HCT116 (cell line): ENCODE data around the gene KPNA3. TPM values are rescaled to one million over a fixed set of nuclear protein-coding genes. Genes with fewer than 3 reads are reported as not detected.

Source experiments
- ATAC-seq: fragments of 200-7000 bp; cut with Tn5 transposase; 2 replicates; pipeline ENCODE4 v1.9.1; 2020; ENCODE audit warnings: mild to moderate bottlenecking, moderate library complexity
- BruUV-seq: library from RNA; stranded (reverse); fragments of 400-500 nt; replicated peaks from 2 replicates; lab custom pipeline; 2021; lab: Mats Ljungman, UMichigan
- CTCF ChIA-PET: fragments of 300-600 bp; sonication (Branson Sonifier 250); formaldehyde crosslinking; loops from one replicate; lab custom pipeline; 2021; ENCODE audit warnings: antibody characterized with exemption; lab: Charles Lee
- POLR2A ChIA-PET: fragments of 300-600, 350-600 bp; sonication (Branson Sonifier 250); formaldehyde crosslinking; loops from one replicate; lab custom pipeline; 2021; ENCODE audit warnings: antibody characterized with exemption; lab: Charles Lee
- RAD21 ChIA-PET, 2 experiments: fragments of 300-600 bp; sonication (Branson Sonifier 250); formaldehyde crosslinking; loops; one replicate each; lab custom pipeline; 2023; ENCODE audit warnings: low total read pairs in 2 of 2; ENCODE audit not compliant: uncharacterized antibody in 2 of 2, unreplicated experiment in 2 of 2, low non-redundant PET in 1 of 2; lab: Charles Lee
- DNase-seq: peaks from one replicate; pipeline ENCODE4 v3.0.0-alpha.2; 2010; ENCODE audit warnings: low read depth, low spot score
- H2AFZ ChIP-seq: fragments of 200-600 bp; shearing (Covaris generic), sonication (generic); 2 replicates; pipeline ENCODE4 v1.6.1; 2017; ENCODE audit warnings: low read depth, mixed run types, mixed read lengths, antibody characterized with exemption, low read length; ENCODE audit not compliant: poor library complexity, severe bottlenecking
- H3K27ac ChIP-seq: 2 replicates; pipeline ENCODE4 v1.5.1; 2012; ENCODE audit warnings: low read depth, low read length
- H3K27me3 ChIP-seq: fragments of 200-600 bp; sonication (generic); 2 replicates; pipeline ENCODE4 v1.6.1; 2016; ENCODE audit warnings: mixed run types, low read length, mixed read lengths; ENCODE audit not compliant: insufficient read depth
- H3K36me3 ChIP-seq, 2 experiments: fragments of 200-500 bp in 1 of 2; fragments of 200-600 bp in 1 of 2; sonication (Bioruptor generic) in 1 of 2; sonication (generic) in 1 of 2; 2 replicates each; pipeline versions ENCODE4 v1.5.1 to v1.6.1; 2014 to 2016; ENCODE audit warnings: low read length in 2 of 2, inconsistent platforms in 1 of 2, mixed read lengths in 1 of 2, mixed run types in 1 of 2; ENCODE audit not compliant: insufficient read depth in 2 of 2, control insufficient read depth in 1 of 2
- H3K4me1 ChIP-seq, 2 experiments: fragments of 200-600 bp in 1 of 2; sonication (generic) in 1 of 2; 2 replicates each; pipeline versions ENCODE4 v1.5.1 to v1.6.1; 2012 to 2017; ENCODE audit warnings: low read length in 2 of 2, inconsistent platforms in 1 of 2, mild to moderate bottlenecking in 1 of 2, mixed read lengths in 1 of 2, mixed run types in 1 of 2, moderate library complexity in 1 of 2; ENCODE audit not compliant: insufficient read depth in 2 of 2, control insufficient read depth in 1 of 2
- H3K4me2 ChIP-seq: fragments of 200-600 bp; sonication (generic); 2 replicates; pipeline ENCODE4 v1.6.1; 2017; ENCODE audit warnings: mixed run types, low read length, mixed read lengths
- H3K4me3 ChIP-seq, 2 experiments: fragments of 200-600 bp in 1 of 2; sonication (generic) in 1 of 2; replicated peaks in 1 of 2; 2 replicates each; pipeline ENCODE4 v1.5.1; 2011 to 2016; ENCODE audit warnings: low read length in 2 of 2, control low read depth in 1 of 2, low read depth in 1 of 2, mild to moderate bottlenecking in 1 of 2, mixed read lengths in 1 of 2, mixed run types in 1 of 2
- H3K79me2 ChIP-seq: fragments of 200-600 bp; sonication (generic); 2 replicates; pipeline ENCODE4 v1.6.1; 2017; ENCODE audit warnings: mild to moderate bottlenecking, mixed run types, low read length, moderate library complexity, mixed read lengths; ENCODE audit not compliant: insufficient read depth
- H3K9ac ChIP-seq: fragments of 200-600 bp; sonication (generic); 2 replicates; pipeline ENCODE4 v1.6.1; 2016; ENCODE audit warnings: low read length, mixed read lengths
- H3K9me2 ChIP-seq: fragments of 200-600 bp; sonication (generic), shearing (Covaris generic); 2 replicates; pipeline ENCODE4 v1.6.1; 2017; ENCODE audit warnings: mixed run types, mild to moderate bottlenecking, moderate library complexity; ENCODE audit not compliant: insufficient read depth
- H3K9me3 ChIP-seq, 2 experiments: fragments of 200-500 bp in 1 of 2; fragments of 200-600 bp in 1 of 2; sonication (Bioruptor generic) in 1 of 2; sonication (generic) in 1 of 2; 2 replicates each; pipeline ENCODE4 v1.6.1; 2014 to 2017; ENCODE audit warnings: low read length in 2 of 2, mixed read lengths in 2 of 2, inconsistent platforms in 1 of 2, low read depth in 1 of 2, mild to moderate bottlenecking in 1 of 2, mixed run types in 1 of 2, moderate library complexity in 1 of 2; ENCODE audit not compliant: control insufficient read depth in 1 of 2, insufficient read depth in 1 of 2
- H4K20me1 ChIP-seq: fragments of 200-600 bp; sonication (generic), shearing (Covaris generic); 2 replicates; pipeline ENCODE4 v1.6.1; 2017; ENCODE audit warnings: mixed run types, mild to moderate bottlenecking, moderate library complexity; ENCODE audit not compliant: insufficient read depth
- ATF3 ChIP-seq: IDR thresholded peaks from 2 replicates; pipeline ENCODE4 v1.6.1; 2012
- CEBPB ChIP-seq: IDR thresholded peaks from 2 replicates; pipeline ENCODE4 v1.6.1; 2012; ENCODE audit warnings: low read depth
- CTCF ChIP-seq, 3 experiments: fragments of 200-600 bp in 1 of 3; sonication (generic) in 1 of 3; IDR thresholded peaks in 2 of 3; conservative IDR thresholded peaks in 1 of 3; 2 replicates each; pipeline ENCODE4 v1.5.1; 2012 to 2017; ENCODE audit warnings: low read depth in 2 of 3, low read length in 2 of 3, antibody characterized with exemption in 1 of 3, borderline replicate concordance in 1 of 3, control low read depth in 1 of 3, mild to moderate bottlenecking in 1 of 3, mixed read lengths in 1 of 3, mixed run types in 1 of 3, moderate library complexity in 1 of 3; ENCODE audit not compliant: insufficient read depth in 1 of 3
- EGR1 ChIP-seq: IDR thresholded peaks from 2 replicates; pipeline ENCODE4 v1.6.1; 2012; ENCODE audit warnings: low read depth
- EZH2 ChIP-seq: fragments of 200-600 bp; sonication (generic); IDR thresholded peaks from 2 replicates; pipeline ENCODE4 v1.6.1; 2017; ENCODE audit warnings: antibody characterized with exemption, mixed run types
- POLR2A ChIP-seq: IDR thresholded peaks from 2 replicates; pipeline ENCODE4 v1.7.0; 2011; ENCODE audit warnings: borderline replicate concordance; ENCODE audit not compliant: insufficient read depth, insufficient read length; ENCODE audit errors: extremely low read depth
- SP1 ChIP-seq: IDR thresholded peaks from 2 replicates; pipeline ENCODE4 v1.6.1; 2012; ENCODE audit warnings: low read depth
- YY1 ChIP-seq: IDR thresholded peaks from 2 replicates; pipeline ENCODE4 v1.6.1; 2011; ENCODE audit warnings: low read length, low read depth, moderate library complexity, mild to moderate bottlenecking; ENCODE audit not compliant: insufficient replicate concordance; ENCODE audit errors: extremely low read depth
- intact Hi-C: fragments of 100-400 bp; cut with micrococcal nuclease; formaldehyde crosslinking; loops from 2 replicates; pipeline ENCODE4 v1.10.0; 2022
- total RNA-seq: library from RNA; stranded (reverse); gene quantifications from one replicate; pipeline ENCODE4 v1.2.1, GENCODE V29; 2021; ENCODE audit not compliant: unreplicated experiment
- TF ChIP-seq, protein P1 (sequence below): IDR thresholded peaks from 2 replicates; pipeline ENCODE4 v1.6.1; 2012; ENCODE audit warnings: low read depth

KPNA3 gene
- total RNA-seq, 1 experiment from 2014 or later, result 45.0 TPM

DNA sequence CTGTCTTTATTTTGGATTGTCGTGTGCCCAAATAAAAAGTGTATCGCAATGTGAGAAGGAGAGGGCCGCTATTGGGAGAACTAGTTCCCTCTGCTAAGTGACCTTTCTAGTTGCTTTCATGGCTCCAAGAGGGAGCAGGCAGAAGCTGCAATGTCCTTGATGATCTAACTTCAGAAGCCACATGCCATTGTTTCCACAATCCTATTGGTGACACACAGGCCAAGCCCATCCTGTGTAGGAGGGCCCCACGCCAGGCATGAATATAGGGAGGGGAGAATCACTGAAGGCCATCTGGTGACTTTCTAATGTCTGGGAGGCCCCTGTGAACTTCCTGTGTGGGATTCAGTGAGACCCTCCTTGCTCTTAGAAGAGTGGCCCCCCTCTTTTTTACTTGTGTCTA, 47.8 kb upstream of the KPNA3 start:
- no peak overlapping the region for H2AFZ ChIP-seq
- H4K20me1 ChIP-seq, result no peaks in the 10 kb centered on the region
- H3K4me1 ChIP-seq, result peaks cover 0 to 7% of the 10 kb centered on the region in 2 experiments; a peak in 1 of 4 replicates
- H3K9me2 ChIP-seq, result no peaks in the 10 kb centered on the region
- intact Hi-C loops, result loop anchor here (10.0 kb wide), 1 partner anchor 1225 kb away; no protein-coding TSS in a partner anchor
- H3K36me3 ChIP-seq, result no peaks in the 10 kb centered on the region
- no peak for TF ChIP-seq POLR2A
- no peak for TF ChIP-seq CEBPB
- no peak for TF ChIP-seq SP1
- TF ChIP-seq, protein P1, sequence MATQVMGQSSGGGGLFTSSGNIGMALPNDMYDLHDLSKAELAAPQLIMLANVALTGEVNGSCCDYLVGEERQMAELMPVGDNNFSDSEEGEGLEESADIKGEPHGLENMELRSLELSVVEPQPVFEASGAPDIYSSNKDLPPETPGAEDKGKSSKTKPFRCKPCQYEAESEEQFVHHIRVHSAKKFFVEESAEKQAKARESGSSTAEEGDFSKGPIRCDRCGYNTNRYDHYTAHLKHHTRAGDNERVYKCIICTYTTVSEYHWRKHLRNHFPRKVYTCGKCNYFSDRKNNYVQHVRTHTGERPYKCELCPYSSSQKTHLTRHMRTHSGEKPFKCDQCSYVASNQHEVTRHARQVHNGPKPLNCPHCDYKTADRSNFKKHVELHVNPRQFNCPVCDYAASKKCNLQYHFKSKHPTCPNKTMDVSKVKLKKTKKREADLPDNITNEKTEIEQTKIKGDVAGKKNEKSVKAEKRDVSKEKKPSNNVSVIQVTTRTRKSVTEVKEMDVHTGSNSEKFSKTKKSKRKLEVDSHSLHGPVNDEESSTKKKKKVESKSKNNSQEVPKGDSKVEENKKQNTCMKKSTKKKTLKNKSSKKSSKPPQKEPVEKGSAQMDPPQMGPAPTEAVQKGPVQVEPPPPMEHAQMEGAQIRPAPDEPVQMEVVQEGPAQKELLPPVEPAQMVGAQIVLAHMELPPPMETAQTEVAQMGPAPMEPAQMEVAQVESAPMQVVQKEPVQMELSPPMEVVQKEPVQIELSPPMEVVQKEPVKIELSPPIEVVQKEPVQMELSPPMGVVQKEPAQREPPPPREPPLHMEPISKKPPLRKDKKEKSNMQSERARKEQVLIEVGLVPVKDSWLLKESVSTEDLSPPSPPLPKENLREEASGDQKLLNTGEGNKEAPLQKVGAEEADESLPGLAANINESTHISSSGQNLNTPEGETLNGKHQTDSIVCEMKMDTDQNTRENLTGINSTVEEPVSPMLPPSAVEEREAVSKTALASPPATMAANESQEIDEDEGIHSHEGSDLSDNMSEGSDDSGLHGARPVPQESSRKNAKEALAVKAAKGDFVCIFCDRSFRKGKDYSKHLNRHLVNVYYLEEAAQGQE, result no peak
- no peak for TF ChIP-seq YY1
- no peak for TF ChIP-seq EGR1
- no peak for TF ChIP-seq EZH2
- TF ChIP-seq ATF3, result no peak
- no peak for TF ChIP-seq CTCF (IDR thresholded peaks at IDR 0.05 in 2 of 3, conservative IDR thresholded peaks at IDR 0.05 in 1 of 3; ENCODE audit: borderline replicate concordance in 1 of 3, insufficient read depth in 1 of 3, low read depth in 2 of 3, low read length in 2 of 3)
- no peaks in the 10 kb centered on the region for H3K27me3 ChIP-seq
- ChIA-PET POLR2A (no interaction called here), RAD21 (no interaction called here), CTCF (no interaction called here)
- H3K27ac ChIP-seq, result no peak overlapping the region
- DNase-seq (no peak), ATAC-seq (no peak; the same call in 1 of the 2 replicates)
- no peak overlapping the region for H3K4me3 ChIP-seq
- no peak overlapping the region for H3K9ac ChIP-seq
- H3K4me2 ChIP-seq, result no peak overlapping the region
- BruUV-seq, result no TSS peak
- H3K9me3 ChIP-seq, result no peaks in the 10 kb centered on the region
- H3K79me2 ChIP-seq, result no peaks in the 10 kb centered on the region
